ENCODE results near the gene FOXO6. TPM values are rescaled to one million over a fixed set of nuclear protein-coding genes. Genes with fewer than 3 reads are reported as not detected.

Gene FOXO6
- total and polyA plus RNA-seq, 12 donors, result 0.30 to 2.6 (median 1.3) TPM

- Histone ChIP-seq H3K36me3 (no peaks in the 10 kb centered on the region), H3K4me1 (peaks cover 11 to 65% (median 38%) of the 10 kb centered on the region in 9 donors), H3K4me3 (no peak overlapping the region), H3K27me3 (peaks cover 0 to 72% (median 28%) of the 10 kb centered on the region in 7 donors), H3K27ac (no peak overlapping the region), H3K9me3 (no peaks in the 10 kb centered on the region)
- DNase-seq (no peak), ATAC-seq (no peak)
- intact Hi-C loops (cut with DNase I), result loop anchor here in 5 of 10 donors (1.0 to 10.0 kb wide), 4 partner anchors 17 to 69 kb away; no protein-coding TSS in a partner anchor
- 94% methylated on average over 4 of the region's 4 CpGs for whole genome bisulfite sequencing, 2 donors
- TF ChIP-seq, protein P1, sequence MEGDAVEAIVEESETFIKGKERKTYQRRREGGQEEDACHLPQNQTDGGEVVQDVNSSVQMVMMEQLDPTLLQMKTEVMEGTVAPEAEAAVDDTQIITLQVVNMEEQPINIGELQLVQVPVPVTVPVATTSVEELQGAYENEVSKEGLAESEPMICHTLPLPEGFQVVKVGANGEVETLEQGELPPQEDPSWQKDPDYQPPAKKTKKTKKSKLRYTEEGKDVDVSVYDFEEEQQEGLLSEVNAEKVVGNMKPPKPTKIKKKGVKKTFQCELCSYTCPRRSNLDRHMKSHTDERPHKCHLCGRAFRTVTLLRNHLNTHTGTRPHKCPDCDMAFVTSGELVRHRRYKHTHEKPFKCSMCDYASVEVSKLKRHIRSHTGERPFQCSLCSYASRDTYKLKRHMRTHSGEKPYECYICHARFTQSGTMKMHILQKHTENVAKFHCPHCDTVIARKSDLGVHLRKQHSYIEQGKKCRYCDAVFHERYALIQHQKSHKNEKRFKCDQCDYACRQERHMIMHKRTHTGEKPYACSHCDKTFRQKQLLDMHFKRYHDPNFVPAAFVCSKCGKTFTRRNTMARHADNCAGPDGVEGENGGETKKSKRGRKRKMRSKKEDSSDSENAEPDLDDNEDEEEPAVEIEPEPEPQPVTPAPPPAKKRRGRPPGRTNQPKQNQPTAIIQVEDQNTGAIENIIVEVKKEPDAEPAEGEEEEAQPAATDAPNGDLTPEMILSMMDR (IDR thresholded peaks at IDR 0.05), result no peak
These were observed 2.5 kb downstream of the FOXO6 start for GRCh38 chr1:41363591-41364320.

GRCh38 chr1:41364442-41365319 is 3.4 kb downstream of the FOXO6 start:
- Histone ChIP-seq H3K4me1 (peaks cover 11 to 61% (median 34%) of the 10 kb centered on the region in 9 donors), H3K9me3 (no peaks in the 10 kb centered on the region), H3K27me3 (peaks cover 0 to 76% (median 28%) of the 10 kb centered on the region in 7 donors), H3K36me3 (no peaks in the 10 kb centered on the region), H3K27ac (peak overlapping the region in 4 of 10 donors; percentile 21 to 78 (median 39)), H3K4me3 (no peak overlapping the region)
- intact Hi-C loops (cut with DNase I), result loop anchor here in 6 of 10 donors (5.0 to 10.0 kb wide), 3 partner anchors 50 to 68 kb away; no protein-coding TSS in a partner anchor
- ATAC-seq (no peak), DNase-seq (no peak)
- 77 to 78% methylated on average over 10 of the region's 10 CpGs for WGBS, 2 donors
- TF ChIP-seq, protein P1 (IDR thresholded peaks at IDR 0.05), result no peak

GRCh38 chr1:41365320-41365633 is 4.0 kb downstream of the FOXO6 start:
- Histone ChIP-seq H3K4me3 (no peak overlapping the region), H3K4me1 (peaks cover 11 to 55% (median 34%) of the 10 kb centered on the region in 9 donors), H3K27ac (peak overlapping the region in 5 of 10 donors; percentile 27 to 80 (median 76)), H3K27me3 (peaks cover 0 to 76% (median 28%) of the 10 kb centered on the region in 7 donors), H3K36me3 (no peaks in the 10 kb centered on the region), H3K9me3 (no peaks in the 10 kb centered on the region)
- ATAC-seq (no peak), DNase-seq (no peak)
- TF ChIP-seq, protein P1 (IDR thresholded peaks at IDR 0.05), result no peak
- intact Hi-C loops (cut with DNase I), result loop anchor here in 3 of 10 donors (5.0 to 10.0 kb wide), 2 partner anchors 50 to 52 kb away; no protein-coding TSS in a partner anchor

- DNase-seq (no peak), ATAC-seq (peak in 2 of 8 donors; percentile 1 to 8)
- H3K9me3 ChIP-seq, result no peaks in the 10 kb centered on the region
- intact Hi-C loops (cut with DNase I), result loop anchor here in 3 of 10 donors (5.0 to 10.0 kb wide), 2 partner anchors 49 to 51 kb away; no protein-coding TSS in a partner anchor
- no peaks in the 10 kb centered on the region for H3K36me3 ChIP-seq
- WGBS, 2 donors, result 6 to 7% methylated on average over 21 to 23 of the region's 23 CpGs
- peaks cover 11 to 52% (median 31%) of the 10 kb centered on the region in 9 donors for H3K4me1 ChIP-seq
- TF ChIP-seq, protein P1 (IDR thresholded peaks at IDR 0.05), result no peak
- peak overlapping the region; percentile 10 to 61 (median 49) for H3K4me3 ChIP-seq
- H3K27ac ChIP-seq, result peak overlapping the region in 9 of 10 donors; percentile 40 to 80 (median 62)
- peaks cover 0 to 76% (median 28%) of the 10 kb centered on the region in 7 donors for H3K27me3 ChIP-seq
These were observed 4.7 kb downstream of the FOXO6 start for GRCh38 chr1:41365772-41366454.
